K562 (cell line): ENCODE results near the gene PRDX2. TPM values are rescaled to one million over a fixed set of nuclear protein-coding genes. Genes with fewer than 3 reads are reported as not detected.

ENCODE experiments used
- KLF1 ChIP-seq: fragments of 450-650 bp; IDR thresholded peaks from 2 replicates; pipeline ENCODE4 v1.6.1; 2016; ENCODE audit warnings: missing genetic modification characterization, missing compliant biosample characterization
- MCM2 ChIP-seq: fragments of 450-650 bp; IDR thresholded peaks from 2 replicates; pipeline ENCODE4 v1.6.1; 2017; ENCODE audit warnings: low read depth, mild to moderate bottlenecking
- POU5F1 ChIP-seq: fragments of 150-350 bp; IDR thresholded peaks from 2 replicates; pipeline ENCODE4 v1.6.1; 2014; ENCODE audit warnings: borderline replicate concordance, low read length, low read depth, mild to moderate bottlenecking; ENCODE audit not compliant: partially characterized antibody
- SMAD4 ChIP-seq: fragments of 250-450 bp; sonication (Bioruptor Pico); conservative IDR thresholded peaks from 2 replicates; pipeline ENCODE4 v1.8.0; 2021; ENCODE audit warnings: inconsistent platforms, mild to moderate bottlenecking, moderate library complexity
- SP2 ChIP-seq: IDR thresholded peaks from 2 replicates; pipeline ENCODE4 v1.6.1; 2011; ENCODE audit warnings: mild to moderate bottlenecking, low read depth, low read length, moderate library complexity; ENCODE audit not compliant: poor library complexity, severe bottlenecking; ENCODE audit errors: extremely low read depth
- TRIM24 ChIP-seq, 2 experiments: fragments of 450-650 bp; IDR thresholded peaks; 2 replicates each; pipeline ENCODE4 v1.6.1; 2016
- XRCC3 ChIP-seq: fragments of 450-650 bp; IDR thresholded peaks from 2 replicates; pipeline ENCODE4 v1.6.1; 2017; ENCODE audit warnings: mild to moderate bottlenecking, moderate library complexity
- ZNF282 ChIP-seq: sonication (generic); formaldehyde crosslinking; IDR thresholded peaks from 2 replicates; pipeline ENCODE4 v1.8.1; 2023; ENCODE audit warnings: missing genetic modification reagents
- ZNF75A ChIP-seq: fragments of 450-650 bp; formaldehyde crosslinking; IDR thresholded peaks from 2 replicates; pipeline ENCODE4 v1.4.0; 2020; ENCODE audit warnings: mild to moderate bottlenecking
- polyA plus RNA-seq, 8 experiments: library from polyadenylated mRNA; depleted of rRNA in 4 of 8; stranded (reverse) in 5 of 8; unstranded in 3 of 8; fragments of >200 nt; fragmentation: Nextera tagmentation in 2 of 8; fragmentation: Illumina TruSeq in 1 of 8; extraction: Ambion mirVana in 2 of 8; extraction: Trizol in 1 of 8; gene quantifications; 2 replicates each; pipeline versions ENCODE4 v1.2.1 to v1.2.3, GENCODE V29; 2011 to 2014; ENCODE audit warnings: inconsistent platforms in 1 of 8, missing spikeins in 1 of 8
- total RNA-seq, 7 experiments: library from RNA; depleted of rRNA in 6 of 7; stranded (reverse); fragments of >200 nt in 6 of 7; fragmentation: Illumina TruSeq in 2 of 7; extraction: Trizol in 2 of 7; gene quantifications; 2 replicates each; pipeline versions ENCODE4 v1.2.1 to v1.2.3, GENCODE V29; 2011 to 2021; ENCODE audit warnings: low replicate concordance in 1 of 7
- TF ChIP-seq, protein P1 (sequence below), 2 experiments: fragments of 450-650 bp; IDR thresholded peaks; 2 replicates each; pipeline ENCODE4 v1.6.1; 2016; ENCODE audit warnings: mild to moderate bottlenecking in 2 of 2, borderline replicate concordance in 1 of 2, low read depth in 1 of 2, moderate library complexity in 1 of 2
- TF ChIP-seq, protein P2 (sequence below): sonication (generic); formaldehyde crosslinking; IDR thresholded peaks from 2 replicates; pipeline ENCODE4 v1.8.0; 2022; ENCODE audit warnings: mild to moderate bottlenecking, low read depth, missing genetic modification reagents
- TF ChIP-seq, protein P3 (sequence below): fragments of 250-450 bp; sonication (Bioruptor Pico); IDR thresholded peaks from 2 replicates; pipeline ENCODE4 v1.4.0; 2020
- TF ChIP-seq, protein P4 (sequence below), 2 experiments: fragments of 200-800 bp in 1 of 2; sonication (Bioruptor generic) in 1 of 2; sonication (generic) in 1 of 2; formaldehyde crosslinking in 1 of 2; IDR thresholded peaks in 1 of 2; conservative IDR thresholded peaks in 1 of 2; 2 replicates each; pipeline versions ENCODE4 v1.5.0 to v1.6.1; 2016 to 2020; ENCODE audit warnings: missing compliant biosample characterization in 1 of 2, missing genetic modification characterization in 1 of 2, missing genetic modification reagents in 1 of 2
- TF ChIP-seq, protein P5 (sequence below): sonication (generic); formaldehyde crosslinking; IDR thresholded peaks from 2 replicates; pipeline ENCODE4 v1.9.0; 2022; ENCODE audit warnings: mild to moderate bottlenecking, missing genetic modification reagents

PRDX2 gene
- total and polyA plus RNA-seq, 9 of the 15 experiments (the other 6 are each of a cell fraction or from before 2014, with no cell fraction given), result 206 to 1,183 (median 415) TPM

DNA sequence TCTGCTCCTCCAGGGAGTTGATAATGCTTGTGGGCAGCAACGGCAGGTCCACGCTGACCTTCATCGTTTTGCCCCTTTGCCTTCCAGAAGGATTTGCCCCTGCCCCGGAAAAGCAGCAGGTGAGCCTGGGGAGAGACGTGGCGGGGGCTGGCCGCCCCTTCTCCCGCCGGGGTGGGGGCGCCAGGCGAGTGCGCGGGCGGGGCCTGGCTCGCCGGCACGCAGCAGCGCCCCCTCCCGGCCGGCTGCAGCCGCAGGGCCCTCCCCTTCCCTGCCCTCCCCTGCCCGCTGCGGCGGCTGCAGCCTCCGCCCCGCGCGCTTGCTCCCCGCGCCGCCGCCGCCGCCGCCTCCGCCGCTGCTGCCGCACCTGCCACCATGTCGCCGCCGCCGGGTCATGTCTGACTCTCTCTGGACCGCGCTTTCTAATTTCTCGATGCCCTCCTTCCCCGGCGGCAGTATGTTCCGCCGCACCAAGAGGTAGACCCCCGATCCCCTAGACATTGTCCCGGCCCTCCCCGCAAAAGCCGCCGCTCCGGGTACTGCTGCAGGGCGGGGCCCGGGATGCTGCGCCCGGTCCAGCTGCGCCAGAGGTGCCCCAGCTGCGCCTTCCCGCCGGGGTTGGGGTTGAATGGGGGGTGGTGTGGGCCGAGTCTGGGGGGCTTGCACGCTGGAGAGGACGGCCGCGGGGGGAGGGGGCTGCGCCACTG is 36.7 kb upstream of the PRDX2 start, which contains the start of gene MAST1 (continued):
- TF ChIP-seq, protein P1, sequence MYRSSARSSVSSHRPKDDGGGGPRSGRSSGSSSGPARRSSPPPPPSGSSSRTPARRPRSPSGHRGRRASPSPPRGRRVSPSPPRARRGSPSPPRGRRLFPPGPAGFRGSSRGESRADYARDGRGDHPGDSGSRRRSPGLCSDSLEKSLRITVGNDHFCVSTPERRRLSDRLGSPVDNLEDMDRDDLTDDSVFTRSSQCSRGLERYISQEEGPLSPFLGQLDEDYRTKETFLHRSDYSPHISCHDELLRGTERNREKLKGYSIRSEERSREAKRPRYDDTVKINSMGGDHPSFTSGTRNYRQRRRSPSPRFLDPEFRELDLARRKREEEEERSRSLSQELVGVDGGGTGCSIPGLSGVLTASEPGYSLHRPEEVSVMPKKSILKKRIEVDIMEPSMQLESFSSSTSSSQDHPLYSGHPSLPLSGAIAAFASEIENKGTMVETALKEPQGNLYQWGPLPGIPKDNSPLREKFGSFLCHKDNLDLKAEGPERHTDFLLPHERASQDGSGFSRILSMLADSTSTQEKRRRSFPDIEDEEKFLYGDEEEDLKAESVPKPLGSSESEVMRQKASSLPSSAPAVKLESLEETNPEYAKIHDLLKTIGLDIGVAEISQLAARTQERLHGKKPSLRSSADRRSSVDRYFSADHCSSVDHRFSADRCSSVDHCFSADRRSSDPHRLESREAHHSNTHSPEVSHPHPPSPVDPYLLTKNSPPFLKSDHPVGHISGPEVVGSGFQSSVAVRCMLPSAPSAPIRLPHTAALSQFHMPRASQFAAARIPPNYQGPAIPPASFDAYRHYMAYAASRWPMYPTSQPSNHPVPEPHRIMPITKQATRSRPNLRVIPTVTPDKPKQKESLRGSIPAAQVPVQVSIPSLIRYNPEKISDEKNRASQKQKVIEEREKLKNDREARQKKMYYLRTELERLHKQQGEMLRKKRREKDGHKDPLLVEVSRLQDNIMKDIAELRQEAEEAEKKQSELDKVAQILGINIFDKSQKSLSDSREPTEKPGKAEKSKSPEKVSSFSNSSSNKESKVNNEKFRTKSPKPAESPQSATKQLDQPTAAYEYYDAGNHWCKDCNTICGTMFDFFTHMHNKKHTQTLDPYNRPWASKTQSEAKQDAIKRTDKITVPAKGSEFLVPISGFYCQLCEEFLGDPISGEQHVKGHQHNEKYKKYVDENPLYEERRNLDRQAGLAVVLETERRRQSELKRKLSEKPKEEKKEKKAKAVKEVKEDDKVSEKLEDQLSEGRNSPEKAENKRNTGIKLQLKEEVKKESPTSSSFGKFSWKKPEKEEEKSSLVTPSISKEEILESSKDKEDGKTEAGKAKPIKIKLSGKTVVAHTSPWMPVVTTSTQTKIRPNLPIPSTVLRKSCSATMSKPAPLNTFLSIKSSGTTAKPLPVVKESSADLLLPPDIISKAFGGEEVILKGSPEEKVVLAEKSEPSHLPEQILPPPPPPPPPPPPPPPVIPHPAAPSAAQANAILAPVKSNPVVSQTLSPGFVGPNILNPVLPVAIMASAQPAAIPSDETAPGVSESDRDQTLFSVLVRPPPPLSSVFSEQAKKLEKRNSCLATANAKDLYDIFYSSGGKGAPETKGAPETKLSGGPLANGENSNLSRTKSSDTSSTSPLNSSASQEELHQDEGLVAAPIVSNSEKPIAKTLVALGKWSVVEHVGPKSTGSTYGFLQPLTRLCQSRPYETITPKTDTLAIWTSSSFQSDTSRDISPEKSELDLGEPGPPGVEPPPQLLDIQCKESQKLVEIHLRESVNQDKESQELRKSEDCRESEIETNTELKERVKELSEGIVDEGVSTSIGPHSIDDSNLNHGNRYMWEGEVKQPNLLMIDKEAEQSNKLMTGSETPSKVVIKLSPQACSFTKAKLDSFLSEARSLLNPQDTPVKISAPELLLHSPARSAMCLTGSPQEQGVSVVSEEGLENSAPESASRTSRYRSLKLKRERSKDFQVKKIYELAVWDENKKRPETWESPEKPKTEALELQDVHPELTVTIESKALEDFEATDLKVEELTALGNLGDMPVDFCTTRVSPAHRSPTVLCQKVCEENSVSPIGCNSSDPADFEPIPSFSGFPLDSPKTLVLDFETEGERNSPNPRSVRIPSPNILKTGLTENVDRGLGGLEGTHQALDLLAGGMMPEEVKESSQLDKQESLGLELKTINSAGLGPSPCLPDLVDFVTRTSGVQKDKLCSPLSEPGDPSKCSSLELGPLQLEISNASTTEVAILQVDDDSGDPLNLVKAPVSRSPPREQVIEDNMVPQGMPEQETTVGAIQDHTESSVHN (IDR thresholded peaks at IDR 0.05; ENCODE audit: borderline replicate concordance in 1 of 2, low read depth in 1 of 2), result no peak
- TF ChIP-seq, protein P2, sequence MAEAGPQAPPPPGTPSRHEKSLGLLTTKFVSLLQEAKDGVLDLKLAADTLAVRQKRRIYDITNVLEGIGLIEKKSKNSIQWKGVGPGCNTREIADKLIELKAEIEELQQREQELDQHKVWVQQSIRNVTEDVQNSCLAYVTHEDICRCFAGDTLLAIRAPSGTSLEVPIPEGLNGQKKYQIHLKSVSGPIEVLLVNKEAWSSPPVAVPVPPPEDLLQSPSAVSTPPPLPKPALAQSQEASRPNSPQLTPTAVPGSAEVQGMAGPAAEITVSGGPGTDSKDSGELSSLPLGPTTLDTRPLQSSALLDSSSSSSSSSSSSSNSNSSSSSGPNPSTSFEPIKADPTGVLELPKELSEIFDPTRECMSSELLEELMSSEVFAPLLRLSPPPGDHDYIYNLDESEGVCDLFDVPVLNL (CRISPR knock-in tag), result no peak
- TF ChIP-seq KLF1 (tag) (peak; percentile 91), POU5F1 (no peak), ZNF282 (CRISPR knock-in tag) (no peak), SMAD4 (peak; percentile 82), TRIM24 (IDR thresholded peaks at IDR 0.05) (no peak), MCM2 (no peak), SP2 (no peak), ZNF75A (no peak), XRCC3 (no peak)
- TF ChIP-seq, protein P3, sequence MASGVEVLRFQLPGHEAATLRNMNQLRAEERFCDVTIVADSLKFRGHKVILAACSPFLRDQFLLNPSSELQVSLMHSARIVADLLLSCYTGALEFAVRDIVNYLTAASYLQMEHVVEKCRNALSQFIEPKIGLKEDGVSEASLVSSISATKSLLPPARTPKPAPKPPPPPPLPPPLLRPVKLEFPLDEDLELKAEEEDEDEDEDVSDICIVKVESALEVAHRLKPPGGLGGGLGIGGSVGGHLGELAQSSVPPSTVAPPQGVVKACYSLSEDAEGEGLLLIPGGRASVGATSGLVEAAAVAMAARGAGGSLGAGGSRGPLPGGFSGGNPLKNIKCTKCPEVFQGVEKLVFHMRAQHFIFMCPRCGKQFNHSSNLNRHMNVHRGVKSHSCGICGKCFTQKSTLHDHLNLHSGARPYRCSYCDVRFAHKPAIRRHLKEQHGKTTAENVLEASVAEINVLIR, result no peak
- TF ChIP-seq, protein P4, sequence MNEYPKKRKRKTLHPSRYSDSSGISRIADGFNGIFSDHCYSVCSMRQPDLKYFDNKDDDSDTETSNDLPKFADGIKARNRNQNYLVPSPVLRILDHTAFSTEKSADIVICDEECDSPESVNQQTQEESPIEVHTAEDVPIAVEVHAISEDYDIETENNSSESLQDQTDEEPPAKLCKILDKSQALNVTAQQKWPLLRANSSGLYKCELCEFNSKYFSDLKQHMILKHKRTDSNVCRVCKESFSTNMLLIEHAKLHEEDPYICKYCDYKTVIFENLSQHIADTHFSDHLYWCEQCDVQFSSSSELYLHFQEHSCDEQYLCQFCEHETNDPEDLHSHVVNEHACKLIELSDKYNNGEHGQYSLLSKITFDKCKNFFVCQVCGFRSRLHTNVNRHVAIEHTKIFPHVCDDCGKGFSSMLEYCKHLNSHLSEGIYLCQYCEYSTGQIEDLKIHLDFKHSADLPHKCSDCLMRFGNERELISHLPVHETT (CRISPR knock-in tag; conservative IDR thresholded peaks at IDR 0.05 in 1 of 2, IDR thresholded peaks at IDR 0.05 in 1 of 2), result peak in 1 of 2 experiments; percentile 89; a peak in 2 of 4 replicates
- TF ChIP-seq, protein P5, sequence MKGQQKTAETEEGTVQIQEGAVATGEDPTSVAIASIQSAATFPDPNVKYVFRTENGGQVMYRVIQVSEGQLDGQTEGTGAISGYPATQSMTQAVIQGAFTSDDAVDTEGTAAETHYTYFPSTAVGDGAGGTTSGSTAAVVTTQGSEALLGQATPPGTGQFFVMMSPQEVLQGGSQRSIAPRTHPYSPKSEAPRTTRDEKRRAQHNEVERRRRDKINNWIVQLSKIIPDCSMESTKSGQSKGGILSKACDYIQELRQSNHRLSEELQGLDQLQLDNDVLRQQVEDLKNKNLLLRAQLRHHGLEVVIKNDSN (CRISPR knock-in tag), result no peak
